Motor neuron (in vitro differentiated cells): ENCODE data around the gene PRKN. TPM values are rescaled to one million over a fixed set of nuclear protein-coding genes. Genes with fewer than 3 reads are reported as not detected.

Source experiments
- ATAC-seq, 8 experiments: fragments of 200-7000 bp; cut with Tn5 transposase; replicated peaks in 6 of 8; 2 replicates each; pipeline ENCODE4 v1.8.0; 2021; ENCODE audit warnings: mild to moderate bottlenecking in 8 of 8, moderate library complexity in 8 of 8
- H3K27ac ChIP-seq, 2 donors: fragments of 250-450 bp; sonication (Bioruptor Pico); 2 replicates each; pipeline ENCODE4 v1.9.0; 2021; ENCODE audit warnings: antibody characterized with exemption in 2 of 2, mild to moderate bottlenecking in 2 of 2, moderate library complexity in 1 of 2
- H3K4me1 ChIP-seq, 2 donors: fragments of 250-450 bp; sonication (Bioruptor Pico); replicated peaks in 1 of 2; 2 replicates each; pipeline ENCODE4 v1.6.1; 2021; ENCODE audit warnings: antibody characterized with exemption in 2 of 2, mild to moderate bottlenecking in 2 of 2, moderate library complexity in 1 of 2
- H3K4me3 ChIP-seq, 5 donors: fragments of 250-450 bp; sonication (Bioruptor Pico); 2 replicates each; pipeline ENCODE4 v1.9.0; 2021; ENCODE audit warnings: antibody characterized with exemption in 5 of 5, mild to moderate bottlenecking in 5 of 5, moderate library complexity in 4 of 5
- WGBS, 10 experiments: fragments of 450-650 bp; shearing (Covaris generic); methylation state at CpG; one replicate each; pipeline ENCODE4 v1.0.0; 2022; 5-methylcytosine and 5-hydroxymethylcytosine counted together
- in situ Hi-C, 9 experiments: fragments of 400-800 bp; cut with MboI; loops; one replicate each; pipeline ENCODE4 v1.15.0; 2021; ENCODE audit warnings: low sequenced_read_pairs in 9 of 9, low pct_unique_long_range_greater_than_20kb in 2 of 9; ENCODE audit not compliant: unreplicated experiment in 9 of 9
- total RNA-seq, 8 experiments: library from RNA; unstranded; fragments of 300-600 nt; gene quantifications; 2 replicates each; pipeline versions ENCODE4 v1.2.3 to v1.2.4, GENCODE V29; 2022

PRKN gene
- total RNA-seq, 8 experiments from 2014 or later, result 0.71 to 8.1 (median 2.9) TPM

- 41 to 100% (median 79%) methylated on average over 1 to 10 of the region's 10 CpGs for WGBS, 10 experiments
- peaks cover 4 to 33% of the 10 kb centered on the region in 2 donors for H3K4me1 ChIP-seq
- H3K4me3 ChIP-seq, result no peak overlapping the region
- ATAC-seq, result peak in 1 of 8 experiments; percentile 73
- in situ Hi-C loops, result loop anchor here in 2 of 9 experiments (25.0 kb wide), 1 partner anchor 263 kb away; no protein-coding TSS in a partner anchor
- no peak overlapping the region for H3K27ac ChIP-seq
Observed at GRCh38 chr6:161674930-161675682, 1052.5 kb downstream of the PRKN start.

- in situ Hi-C loops, result no loop called here
- Histone ChIP-seq H3K27ac (no peak overlapping the region), H3K4me1 (peaks cover 0 to 33% of the 10 kb centered on the region in 2 donors), H3K4me3 (no peak overlapping the region)
- ATAC-seq, result no peak
- WGBS, 10 experiments, result 49 to 100% (median 74%) methylated on average over 1 to 4 of the region's 6 CpGs; no CpG with 5 or more reads in 3 of the 10 experiments
Observed at GRCh38 chr6:161673026-161673425, 1054.5 kb downstream of the PRKN start.

GRCh38 chr6:161671117-161671516 is 1056.4 kb downstream of the PRKN start:
- no peak overlapping the region for H3K27ac ChIP-seq
- in situ Hi-C loops, result no loop called here
- 53 to 100% (median 92%) methylated on average over 2 to 8 of the region's 9 CpGs for WGBS, 10 experiments
- H3K4me3 ChIP-seq, result no peak overlapping the region
- no peak for ATAC-seq
- peaks cover 0 to 34% of the 10 kb centered on the region in 2 donors for H3K4me1 ChIP-seq

GRCh38 chr6:161668665-161669064 is 1058.9 kb downstream of the PRKN start:
- ATAC-seq, result no peak
- Histone ChIP-seq H3K4me3 (no peak overlapping the region), H3K4me1 (peaks cover 0 to 18% of the 10 kb centered on the region in 2 donors), H3K27ac (no peak overlapping the region)
- in situ Hi-C loops, result no loop called here
- WGBS, 10 experiments, result 18 to 100% (median 86%) methylated on average over 1 to 2 of the region's 2 CpGs; no CpG with 5 or more reads in 4 of the 10 experiments

- no peak overlapping the region for H3K27ac ChIP-seq
Observed at GRCh38 chr6:161667957-161668356, 1059.6 kb downstream of the PRKN start.

GRCh38 chr6:161663682-161664081 is 1063.9 kb downstream of the PRKN start:
- Histone ChIP-seq H3K4me1 (peaks cover 0 to 11% of the 10 kb centered on the region in 2 donors), H3K27ac (no peak overlapping the region), H3K4me3 (no peak overlapping the region)
- in situ Hi-C loops, result no loop called here
- 60 to 100% (median 94%) methylated on average over 1 to 4 of the region's 8 CpGs; no CpG with 5 or more reads in 3 of the 10 experiments for WGBS, 10 experiments
- ATAC-seq, result no peak

More at GRCh38 chr6:161667957-161668356, 1059.6 kb downstream of the PRKN start:
- H3K4me3 ChIP-seq, result no peak overlapping the region
- peaks cover 0 to 18% of the 10 kb centered on the region in 2 donors for H3K4me1 ChIP-seq
- ATAC-seq, result peak in 3 of 8 experiments; percentile 53 to 65 (median 63)
- in situ Hi-C loops, result no loop called here
- 13 to 80% (median 61%) methylated on average over 1 of the region's 1 CpG for WGBS, 10 experiments

- WGBS, 10 experiments, result 0 to 100% (median 81%) methylated on average over 1 to 7 of the region's 10 CpGs; no CpG with 5 or more reads in 2 of the 10 experiments
- in situ Hi-C loops, result no loop called here
- ATAC-seq, result peak in 3 of 8 experiments; percentile 42 to 83 (median 47)
Observed at GRCh38 chr6:161660666-161661571, 1066.6 kb downstream of the PRKN start.

GRCh38 chr6:161658211-161658610 is 1069.4 kb downstream of the PRKN start:
- Histone ChIP-seq H3K4me3 (no peak overlapping the region), H3K4me1 (no peaks in the 10 kb centered on the region), H3K27ac (no peak overlapping the region)
- in situ Hi-C loops, result no loop called here
- WGBS, 10 experiments, result 0 to 69% (median 36%) methylated on average over 2 to 4 of the region's 4 CpGs; no CpG with 5 or more reads in 1 of the 10 experiments
- ATAC-seq, result no peak

More at GRCh38 chr6:161660666-161661571, 1066.6 kb downstream of the PRKN start:
- no peak overlapping the region for H3K4me3 ChIP-seq
- H3K4me1 ChIP-seq, result no peaks in the 10 kb centered on the region
- H3K27ac ChIP-seq, result no peak overlapping the region

- 48 to 96% (median 85%) methylated on average over 1 to 5 of the region's 6 CpGs; no CpG with 5 or more reads in 3 of the 10 experiments for WGBS, 10 experiments
- H3K4me1 ChIP-seq, result peaks cover 0 to 2% of the 10 kb centered on the region in 2 donors
- no peak overlapping the region for H3K27ac ChIP-seq
- H3K4me3 ChIP-seq, result no peak overlapping the region
- in situ Hi-C loops, result no loop called here
- ATAC-seq, result no peak
Observed at GRCh38 chr6:161654209-161654608, 1073.4 kb downstream of the PRKN start.

GRCh38 chr6:161651949-161652348 is 1075.6 kb downstream of the PRKN start:
- WGBS, 10 experiments, result 0 to 100% (median 83%) methylated on average over 1 of the region's 1 CpG; no CpG with 5 or more reads in 1 of the 10 experiments
- in situ Hi-C loops, result no loop called here

GRCh38 chr6:161649841-161650240 is 1077.7 kb downstream of the PRKN start:
- H3K4me1 ChIP-seq, result peaks cover 10 to 17% of the 10 kb centered on the region in 2 donors
- in situ Hi-C loops, result no loop called here
- no peak for ATAC-seq
- no peak overlapping the region for H3K4me3 ChIP-seq
- H3K27ac ChIP-seq, result no peak overlapping the region
- 0 to 100% (median 71%) methylated on average over 1 to 3 of the region's 4 CpGs; no CpG with 5 or more reads in 2 of the 10 experiments for WGBS, 10 experiments

More at GRCh38 chr6:161651949-161652348, 1075.6 kb downstream of the PRKN start:
- H3K4me3 ChIP-seq, result no peak overlapping the region
- H3K4me1 ChIP-seq, result peaks cover 10 to 17% of the 10 kb centered on the region in 2 donors
- no peak for ATAC-seq
- no peak overlapping the region for H3K27ac ChIP-seq

GRCh38 chr6:161649068-161649467 is 1078.5 kb downstream of the PRKN start:
- peak in 6 of 8 experiments; percentile 25 to 98 (median 69) for ATAC-seq
- H3K4me1 ChIP-seq, result peaks cover 10 to 17% of the 10 kb centered on the region in 2 donors
- no peak overlapping the region for H3K4me3 ChIP-seq
- in situ Hi-C loops, result no loop called here
- WGBS, 10 experiments, result 7 to 75% (median 37%) methylated on average over 1 to 2 of the region's 2 CpGs; no CpG with 5 or more reads in 4 of the 10 experiments
- no peak overlapping the region for H3K27ac ChIP-seq
